HG03039 (cell line): Measurements from ENCODE around the gene DNM3.

ENCODE experiments used
- ATAC-seq: cut with Tn5 transposase; IDR thresholded peaks from one replicate; pipeline ENCODE4 v1.9.1; 2021; ENCODE audit warnings: mild to moderate bottlenecking, moderate library complexity; ENCODE audit not compliant: unreplicated experiment

Gene DNM3

GRCh38 chr1:171868217-171868803 lies 27.0 kb downstream of the DNM3 start:
- ATAC-seq: no peak

DNA sequence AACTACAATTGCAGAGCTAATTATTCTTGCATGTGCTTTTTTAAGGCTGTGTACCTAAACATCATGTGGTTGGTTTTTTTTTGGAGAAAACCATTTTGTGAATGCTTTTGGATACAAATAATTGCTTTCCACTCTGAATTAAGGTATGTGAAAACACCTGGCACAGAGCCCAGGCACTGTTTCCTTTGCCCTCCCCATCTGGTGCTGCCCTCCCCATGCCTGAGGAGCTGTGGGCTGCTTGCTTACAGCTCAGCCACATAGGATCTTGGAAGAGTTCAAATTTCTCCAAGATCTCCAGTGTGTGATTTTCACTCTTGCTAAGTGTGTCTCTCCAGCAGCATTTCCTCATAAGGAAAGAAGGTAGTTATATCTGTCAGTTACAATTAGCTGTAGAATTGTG lies 27.8 kb downstream of the DNM3 start:
- ATAC-seq: no peak

- no peak for ATAC-seq
Observed at GRCh38 chr1:171871848-171872247, 30.6 kb downstream of the DNM3 start.

DNA sequence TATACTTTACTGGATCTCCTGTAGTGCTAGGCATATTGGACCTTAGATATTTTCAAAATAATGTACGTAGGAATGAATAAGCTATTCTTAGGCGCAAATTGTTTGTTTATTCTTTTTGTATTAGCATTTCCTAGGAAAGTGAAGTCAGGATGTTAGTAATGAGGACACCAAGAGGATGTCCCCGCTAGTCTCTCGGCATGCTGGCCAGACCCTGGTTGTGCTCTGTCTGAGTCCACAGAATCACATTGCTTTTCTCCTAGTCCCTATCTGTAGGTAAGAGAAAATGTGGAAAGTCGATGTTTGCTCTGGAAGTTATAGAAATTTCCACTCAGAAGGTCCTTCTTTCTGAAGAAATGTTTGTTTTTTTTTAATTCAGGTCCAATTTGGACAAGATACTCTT lies 31.1 kb downstream of the DNM3 start:
- ATAC-seq: no peak

- no peak for ATAC-seq
Observed at GRCh38 chr1:171873664-171874063, 32.4 kb downstream of the DNM3 start.

GRCh38 chr1:171877701-171878100 lies 36.4 kb downstream of the DNM3 start:
- ATAC-seq: peak; percentile 82

- ATAC-seq: no peak
Observed at GRCh38 chr1:171879556-171879955, 38.3 kb downstream of the DNM3 start.

GRCh38 chr1:171881442-171881841 lies 40.1 kb downstream of the DNM3 start:
- no peak for ATAC-seq

DNA sequence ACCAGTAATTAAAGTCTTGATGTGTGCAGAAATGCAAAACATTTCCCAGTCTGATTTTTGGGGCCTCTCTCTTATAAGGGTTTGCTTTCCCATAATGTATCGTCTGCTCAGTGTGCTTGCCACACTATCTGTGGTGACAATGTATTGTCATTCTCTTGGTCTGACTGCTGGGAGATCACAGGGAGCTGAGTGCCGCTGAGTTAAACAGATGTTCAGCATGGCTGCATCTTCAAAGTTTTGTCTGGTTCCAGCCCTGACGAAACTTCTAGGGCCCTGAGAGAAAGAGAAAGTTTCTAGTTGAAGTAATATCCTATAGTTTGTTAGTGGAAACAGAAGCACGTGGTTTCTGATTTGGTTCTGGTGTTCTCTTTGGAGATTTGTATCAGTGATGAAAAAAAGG lies 42.6 kb downstream of the DNM3 start:
- ATAC-seq: peak; percentile 40

DNA sequence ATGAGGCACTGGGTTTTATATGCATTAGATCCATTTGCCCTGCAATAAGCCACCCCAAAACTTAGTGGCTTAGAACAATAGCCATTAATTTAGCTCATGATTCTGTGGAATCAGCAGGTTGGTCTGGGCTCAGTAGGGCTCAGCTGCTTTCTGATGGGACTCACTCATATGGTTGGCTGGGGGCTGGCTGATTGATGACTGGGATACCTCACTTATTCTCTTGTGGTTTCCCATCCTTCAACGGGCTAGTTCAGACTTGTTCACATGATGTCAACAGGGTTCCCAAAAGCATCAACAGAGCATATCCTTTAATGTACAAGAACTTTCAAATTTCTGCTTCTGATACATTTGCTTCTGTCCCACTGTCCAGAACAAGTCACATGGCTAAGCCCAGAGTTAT lies 43.2 kb downstream of the DNM3 start:
- ATAC-seq: no peak

DNA sequence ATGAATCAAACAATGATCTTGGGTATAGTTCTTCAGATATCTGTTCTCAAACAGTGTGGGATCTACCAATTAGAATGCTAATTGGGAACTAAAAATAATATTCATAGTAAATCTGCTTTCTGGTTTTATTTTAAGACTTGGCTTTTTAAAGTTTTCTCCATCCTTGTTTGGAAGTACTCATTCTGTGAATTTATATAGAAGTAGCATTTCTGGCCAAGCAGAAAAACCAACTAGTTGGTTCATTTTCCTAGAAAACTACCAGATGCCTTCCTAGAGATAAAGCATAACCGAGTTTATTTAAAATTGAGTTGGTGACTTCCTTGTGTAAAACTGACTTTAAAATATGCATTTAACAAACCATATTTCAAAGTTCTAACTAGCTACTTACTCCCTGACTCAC lies 48.8 kb downstream of the DNM3 start:
- no peak for ATAC-seq

GRCh38 chr1:171896936-171897703 lies 55.8 kb downstream of the DNM3 start:
- ATAC-seq: no peak

DNA sequence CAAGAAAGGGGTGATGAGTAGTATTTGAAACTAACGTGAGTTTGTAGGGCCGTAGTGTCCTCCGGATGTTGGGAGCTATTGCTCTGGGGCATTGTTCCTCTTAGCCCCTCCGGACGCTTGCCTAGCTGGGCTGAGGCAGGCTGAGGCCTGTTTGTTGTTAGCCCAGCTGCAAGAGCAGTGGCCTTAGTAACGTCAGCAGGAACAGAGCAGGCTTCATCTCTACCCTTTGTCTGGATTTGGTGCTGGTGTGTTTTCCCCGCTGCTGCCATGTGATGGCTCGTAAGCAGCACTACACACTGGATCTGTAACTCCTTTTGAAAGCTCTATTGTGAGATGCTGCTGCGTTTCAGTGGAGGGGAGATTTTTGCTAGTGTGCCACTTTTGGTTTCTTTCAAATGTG lies 57.6 kb downstream of the DNM3 start:
- no peak for ATAC-seq

GRCh38 chr1:171899838-171900237 lies 58.5 kb downstream of the DNM3 start:
- no peak for ATAC-seq

DNA sequence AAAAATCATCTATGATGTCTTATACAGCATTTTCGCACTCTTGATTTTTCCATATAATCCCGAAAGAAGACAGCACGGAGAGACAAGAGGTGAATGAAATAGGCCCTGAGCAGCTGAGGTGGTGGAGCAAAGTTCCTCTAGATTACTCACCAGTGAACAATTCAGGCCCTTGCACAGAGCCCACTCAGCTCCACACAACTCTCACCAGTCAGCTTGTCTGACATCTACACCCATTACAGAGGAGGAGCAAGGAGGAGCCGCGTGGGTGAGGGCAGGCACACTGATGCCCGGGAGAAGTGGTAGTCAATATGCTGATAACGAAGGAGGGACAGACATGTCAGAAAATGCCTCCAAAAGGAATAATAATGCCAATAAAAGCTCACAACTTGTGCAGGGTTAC lies 59.9 kb downstream of the DNM3 start:
- no peak for ATAC-seq

DNA sequence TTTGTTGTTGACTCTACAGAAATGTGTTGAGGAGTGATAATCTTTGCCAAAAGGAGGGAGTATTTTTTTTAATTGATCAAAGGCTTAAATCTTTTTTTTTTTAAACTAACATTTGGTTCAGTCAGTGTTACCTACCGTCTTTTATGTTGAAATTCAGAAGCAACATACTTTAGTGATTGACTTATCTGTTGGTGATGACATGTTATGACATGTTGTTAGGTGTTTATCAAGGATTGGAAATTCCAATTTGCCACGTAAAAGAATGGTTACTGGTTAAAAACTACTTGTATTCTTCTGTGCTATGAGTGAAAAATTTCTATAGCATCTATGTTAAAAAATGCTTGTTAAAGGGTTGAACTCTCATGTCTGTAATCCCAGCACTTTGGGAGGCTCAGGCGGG lies 61.2 kb downstream of the DNM3 start:
- ATAC-seq: no peak

- ATAC-seq: no peak
Observed at GRCh38 chr1:171904778-171905450, 63.6 kb downstream of the DNM3 start.

- ATAC-seq: no peak
Observed at GRCh38 chr1:171909711-171910110, 68.4 kb downstream of the DNM3 start.

DNA sequence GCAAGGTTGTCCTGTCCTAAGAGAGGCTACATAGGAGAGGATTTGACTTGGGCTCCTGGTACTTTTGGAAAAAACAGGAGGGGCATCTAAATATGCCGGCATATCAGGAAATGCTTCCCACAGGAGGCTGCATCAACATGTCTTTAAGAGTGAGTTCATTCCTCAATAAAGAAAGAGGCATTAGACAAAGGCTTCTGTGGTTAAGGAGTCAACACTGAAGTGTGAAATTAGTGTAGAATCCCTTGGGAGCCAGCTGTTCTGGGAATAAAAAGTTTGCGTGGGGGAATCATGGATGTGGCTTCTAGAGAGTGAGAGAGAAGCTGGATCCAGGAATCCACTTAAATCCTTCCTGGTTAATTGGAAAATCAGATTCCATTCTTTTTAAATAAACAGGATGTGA lies 69.5 kb downstream of the DNM3 start:
- ATAC-seq: no peak

DNA sequence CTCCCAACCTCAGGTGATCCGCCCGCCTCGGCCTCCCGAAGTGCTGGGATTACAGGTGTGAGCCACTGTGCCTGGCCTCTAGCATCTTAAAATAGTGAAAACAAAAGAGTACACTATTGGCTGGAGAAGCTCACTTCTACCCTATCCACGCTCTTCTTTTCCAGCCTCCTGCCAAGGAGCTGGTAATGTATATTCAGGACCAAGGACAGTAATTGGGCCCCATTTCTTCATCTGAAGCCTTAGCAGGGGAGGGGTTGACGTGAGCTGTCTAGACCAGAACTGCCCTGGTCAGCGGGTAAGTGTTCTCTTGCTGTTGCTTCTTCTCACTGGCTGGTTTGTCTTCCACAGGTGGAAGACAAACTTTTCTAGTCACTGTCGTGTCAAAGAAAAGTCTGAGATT lies 70.2 kb downstream of the DNM3 start:
- no peak for ATAC-seq

DNA sequence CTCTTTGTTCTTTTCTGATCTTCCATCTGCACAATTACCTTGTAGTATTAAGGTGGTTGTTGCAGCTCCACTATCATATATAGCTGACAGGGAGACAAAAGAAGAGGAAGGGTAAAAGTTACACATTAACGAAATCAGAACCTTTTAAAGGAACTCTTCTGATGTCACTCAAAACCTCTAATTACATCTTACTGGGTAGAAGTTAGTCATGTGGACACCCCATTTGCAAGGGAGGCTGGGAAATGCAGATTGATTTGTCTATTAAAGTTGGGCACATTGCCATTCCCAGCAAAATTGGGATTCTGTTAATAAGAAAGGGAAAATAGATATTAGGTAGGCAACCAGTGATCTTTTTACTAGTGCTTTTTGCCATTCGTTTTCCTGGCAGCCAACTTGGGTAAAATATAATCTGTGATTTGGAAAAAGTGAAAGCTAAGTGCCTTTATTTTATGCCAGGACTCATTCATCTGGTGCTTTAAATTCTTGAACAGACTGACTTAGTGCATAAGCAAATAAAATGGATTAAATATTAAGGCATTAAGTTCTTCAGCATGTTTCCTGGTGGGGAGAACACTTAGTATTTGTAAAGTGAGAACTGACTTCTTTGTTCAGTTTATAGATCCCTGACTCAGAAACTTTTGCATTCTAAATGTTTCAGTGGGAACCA lies 71.3 kb downstream of the DNM3 start:
- ATAC-seq: no peak

GRCh38 chr1:171913385-171913784 lies 72.1 kb downstream of the DNM3 start:
- no peak for ATAC-seq
